HL-60 (cell line): Measurements from ENCODE around the gene IMPA2.
"Not testable (repeated sequence)": the region's sequence is repeated elsewhere in the genome, so short reads cannot be mapped to it uniquely, and the experiment has no call there.

ENCODE experiments used
- DNase-seq, 2 experiments: peaks; one replicate each; pipeline ENCODE4 v3.0.0-alpha.2; 2010 to 2020; ENCODE audit warnings: low read depth in 1 of 2, low spot score in 1 of 2
- H3K27ac ChIP-seq: fragments of 250-450 bp; sonication (Bioruptor Pico); replicated peaks from 2 replicates; pipeline ENCODE4 v1.5.1; 2020; ENCODE audit warnings: mild to moderate bottlenecking, moderate library complexity
- H3K27me3 ChIP-seq: fragments of 250-450 bp; sonication (Bioruptor Pico); 2 replicates; pipeline ENCODE4 v1.5.1; 2021; ENCODE audit warnings: mild to moderate bottlenecking, moderate library complexity; ENCODE audit not compliant: insufficient read depth, poor library complexity, severe bottlenecking
- H3K4me3 ChIP-seq: replicated peaks from 2 replicates; pipeline ENCODE4 v1.5.1; 2011; ENCODE audit warnings: mild to moderate bottlenecking, control low read depth, low read length; ENCODE audit not compliant: insufficient read depth
- GABPA ChIP-seq: IDR thresholded peaks from 2 replicates; pipeline ENCODE4 v1.6.1; 2012; ENCODE audit warnings: low read depth
- POLR2AphosphoS5 ChIP-seq: IDR thresholded peaks from 2 replicates; pipeline ENCODE4 v1.6.1; 2012; ENCODE audit warnings: low read depth
- SPI1 ChIP-seq: IDR thresholded peaks from 2 replicates; pipeline ENCODE4 v1.6.1; 2012; ENCODE audit warnings: low read depth, mild to moderate bottlenecking, borderline replicate concordance
- TF ChIP-seq, protein P1 (sequence below): IDR thresholded peaks from 2 replicates; pipeline ENCODE4 v1.6.1; 2012; ENCODE audit warnings: low read depth; ENCODE audit not compliant: insufficient replicate concordance
- TF ChIP-seq, protein P2 (sequence below): IDR thresholded peaks from one replicate; pipeline ENCODE4 v1.5.1; 2011; ENCODE audit warnings: low read length, control low read depth, inconsistent platforms; ENCODE audit not compliant: insufficient read depth

IMPA2 gene

DNA sequence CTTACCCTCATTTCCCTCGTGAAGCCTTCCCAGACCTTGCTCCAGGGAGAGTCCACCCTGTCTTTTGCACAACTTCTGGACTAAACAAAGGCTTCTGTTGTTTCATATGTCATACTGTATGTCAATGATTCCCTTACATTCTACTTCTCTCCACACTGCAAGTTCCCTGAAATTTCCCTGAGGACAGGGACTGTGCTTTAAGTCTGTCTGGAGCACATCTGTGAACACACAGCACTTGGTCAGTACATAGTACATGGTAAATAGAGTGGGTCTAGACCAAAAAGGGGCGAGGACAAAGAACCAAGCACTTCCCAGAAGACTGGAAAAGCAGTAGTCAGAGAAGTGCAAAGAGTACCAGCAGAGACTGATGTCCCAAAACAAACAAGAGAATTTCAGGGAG is 23.7 kb upstream of the IMPA2 start:
- DNase-seq: no peak
- H3K27ac ChIP-seq: no peak overlapping the region
- TF ChIP-seq SPI1: no peak
- no peak for TF ChIP-seq GABPA
- TF ChIP-seq, protein P1, sequence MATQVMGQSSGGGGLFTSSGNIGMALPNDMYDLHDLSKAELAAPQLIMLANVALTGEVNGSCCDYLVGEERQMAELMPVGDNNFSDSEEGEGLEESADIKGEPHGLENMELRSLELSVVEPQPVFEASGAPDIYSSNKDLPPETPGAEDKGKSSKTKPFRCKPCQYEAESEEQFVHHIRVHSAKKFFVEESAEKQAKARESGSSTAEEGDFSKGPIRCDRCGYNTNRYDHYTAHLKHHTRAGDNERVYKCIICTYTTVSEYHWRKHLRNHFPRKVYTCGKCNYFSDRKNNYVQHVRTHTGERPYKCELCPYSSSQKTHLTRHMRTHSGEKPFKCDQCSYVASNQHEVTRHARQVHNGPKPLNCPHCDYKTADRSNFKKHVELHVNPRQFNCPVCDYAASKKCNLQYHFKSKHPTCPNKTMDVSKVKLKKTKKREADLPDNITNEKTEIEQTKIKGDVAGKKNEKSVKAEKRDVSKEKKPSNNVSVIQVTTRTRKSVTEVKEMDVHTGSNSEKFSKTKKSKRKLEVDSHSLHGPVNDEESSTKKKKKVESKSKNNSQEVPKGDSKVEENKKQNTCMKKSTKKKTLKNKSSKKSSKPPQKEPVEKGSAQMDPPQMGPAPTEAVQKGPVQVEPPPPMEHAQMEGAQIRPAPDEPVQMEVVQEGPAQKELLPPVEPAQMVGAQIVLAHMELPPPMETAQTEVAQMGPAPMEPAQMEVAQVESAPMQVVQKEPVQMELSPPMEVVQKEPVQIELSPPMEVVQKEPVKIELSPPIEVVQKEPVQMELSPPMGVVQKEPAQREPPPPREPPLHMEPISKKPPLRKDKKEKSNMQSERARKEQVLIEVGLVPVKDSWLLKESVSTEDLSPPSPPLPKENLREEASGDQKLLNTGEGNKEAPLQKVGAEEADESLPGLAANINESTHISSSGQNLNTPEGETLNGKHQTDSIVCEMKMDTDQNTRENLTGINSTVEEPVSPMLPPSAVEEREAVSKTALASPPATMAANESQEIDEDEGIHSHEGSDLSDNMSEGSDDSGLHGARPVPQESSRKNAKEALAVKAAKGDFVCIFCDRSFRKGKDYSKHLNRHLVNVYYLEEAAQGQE: no peak
- TF ChIP-seq POLR2AphosphoS5: no peak
- TF ChIP-seq, protein P2, sequence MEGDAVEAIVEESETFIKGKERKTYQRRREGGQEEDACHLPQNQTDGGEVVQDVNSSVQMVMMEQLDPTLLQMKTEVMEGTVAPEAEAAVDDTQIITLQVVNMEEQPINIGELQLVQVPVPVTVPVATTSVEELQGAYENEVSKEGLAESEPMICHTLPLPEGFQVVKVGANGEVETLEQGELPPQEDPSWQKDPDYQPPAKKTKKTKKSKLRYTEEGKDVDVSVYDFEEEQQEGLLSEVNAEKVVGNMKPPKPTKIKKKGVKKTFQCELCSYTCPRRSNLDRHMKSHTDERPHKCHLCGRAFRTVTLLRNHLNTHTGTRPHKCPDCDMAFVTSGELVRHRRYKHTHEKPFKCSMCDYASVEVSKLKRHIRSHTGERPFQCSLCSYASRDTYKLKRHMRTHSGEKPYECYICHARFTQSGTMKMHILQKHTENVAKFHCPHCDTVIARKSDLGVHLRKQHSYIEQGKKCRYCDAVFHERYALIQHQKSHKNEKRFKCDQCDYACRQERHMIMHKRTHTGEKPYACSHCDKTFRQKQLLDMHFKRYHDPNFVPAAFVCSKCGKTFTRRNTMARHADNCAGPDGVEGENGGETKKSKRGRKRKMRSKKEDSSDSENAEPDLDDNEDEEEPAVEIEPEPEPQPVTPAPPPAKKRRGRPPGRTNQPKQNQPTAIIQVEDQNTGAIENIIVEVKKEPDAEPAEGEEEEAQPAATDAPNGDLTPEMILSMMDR: no peak
- H3K4me3 ChIP-seq: no peak overlapping the region
- H3K27me3 ChIP-seq: no peaks in the 10 kb centered on the region

GRCh38 chr18:11959651-11960050 is 21.7 kb upstream of the IMPA2 start:
- not testable (repeated sequence) for H3K27me3 ChIP-seq, H3K4me3 ChIP-seq, H3K27ac ChIP-seq, DNase-seq

DNA sequence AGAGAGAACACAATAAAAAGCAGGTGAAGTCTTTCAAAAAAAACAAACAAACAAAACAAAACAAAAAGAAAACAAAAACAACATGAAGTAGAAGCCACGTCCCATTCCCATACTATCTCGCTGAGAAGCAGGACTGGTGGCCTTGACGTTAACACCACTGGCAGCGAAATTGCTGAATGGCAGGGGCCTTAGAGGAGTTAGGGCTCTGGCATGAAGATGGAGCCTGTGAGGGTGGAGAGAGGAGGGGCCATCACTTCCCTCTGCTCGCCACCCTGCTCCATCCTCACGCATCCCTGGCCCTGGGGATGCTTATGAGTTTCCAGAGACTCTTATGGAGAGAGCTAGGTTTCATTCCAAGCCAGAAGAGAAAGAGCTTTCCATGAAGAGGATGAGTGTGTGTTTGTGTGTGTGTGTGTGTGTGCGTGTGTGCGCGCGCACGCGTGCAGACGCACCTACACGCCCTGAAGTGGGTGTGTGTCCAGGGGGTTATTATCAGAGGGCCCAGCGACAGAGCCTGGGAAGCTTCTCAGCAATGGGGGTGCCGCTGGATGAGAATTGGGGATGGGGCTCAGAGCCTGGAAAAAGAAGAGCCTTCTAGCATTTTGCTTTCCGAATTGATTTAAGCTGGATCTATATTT is 20.4 kb upstream of the IMPA2 start:
- no peak overlapping the region for H3K4me3 ChIP-seq
- no peak for DNase-seq
- H3K27ac ChIP-seq: no peak overlapping the region
- no peaks in the 10 kb centered on the region for H3K27me3 ChIP-seq
- TF ChIP-seq, protein P1: no peak
- TF ChIP-seq GABPA (no peak), SPI1 (no peak), POLR2AphosphoS5 (no peak)
- TF ChIP-seq, protein P2: no peak

GRCh38 chr18:11962597-11962996 is 18.7 kb upstream of the IMPA2 start:
- TF ChIP-seq, protein P1: no peak
- TF ChIP-seq POLR2AphosphoS5 (no peak), SPI1 (no peak), GABPA (no peak)
- TF ChIP-seq, protein P2: no peak
- H3K27ac ChIP-seq: no peak overlapping the region
- H3K27me3 ChIP-seq: no peaks in the 10 kb centered on the region
- H3K4me3 ChIP-seq: no peak overlapping the region
- DNase-seq: no peak
